NCI-H1930 (cell line): ENCODE data around the gene PGP.

Experiments
- DNase-seq, 2 experiments: peaks; one replicate each; lab custom pipeline; 2025; lab: John Stamatoyannopoulos, UW

The PGP gene

DNA sequence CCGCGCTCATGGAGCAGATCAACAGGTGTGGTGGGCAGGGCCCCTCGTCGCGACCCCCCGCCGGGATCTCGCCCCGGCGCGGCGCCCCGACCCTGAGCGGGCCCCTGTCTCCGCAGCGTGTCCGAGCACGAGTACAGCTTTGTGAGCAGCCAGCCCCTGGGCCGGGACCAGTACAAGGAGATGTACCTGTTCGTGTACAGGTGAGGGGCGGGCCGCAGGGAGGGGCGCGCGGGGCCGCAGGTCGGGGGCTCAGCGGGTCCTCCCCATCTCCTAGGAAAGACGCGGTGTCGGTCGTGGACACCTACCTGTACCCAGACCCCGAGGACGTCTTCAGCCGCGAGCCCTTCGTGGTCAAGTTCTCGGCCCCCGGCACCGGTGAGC is 22.5 kb upstream of the PGP start:
- no peak for DNase-seq

DNA sequence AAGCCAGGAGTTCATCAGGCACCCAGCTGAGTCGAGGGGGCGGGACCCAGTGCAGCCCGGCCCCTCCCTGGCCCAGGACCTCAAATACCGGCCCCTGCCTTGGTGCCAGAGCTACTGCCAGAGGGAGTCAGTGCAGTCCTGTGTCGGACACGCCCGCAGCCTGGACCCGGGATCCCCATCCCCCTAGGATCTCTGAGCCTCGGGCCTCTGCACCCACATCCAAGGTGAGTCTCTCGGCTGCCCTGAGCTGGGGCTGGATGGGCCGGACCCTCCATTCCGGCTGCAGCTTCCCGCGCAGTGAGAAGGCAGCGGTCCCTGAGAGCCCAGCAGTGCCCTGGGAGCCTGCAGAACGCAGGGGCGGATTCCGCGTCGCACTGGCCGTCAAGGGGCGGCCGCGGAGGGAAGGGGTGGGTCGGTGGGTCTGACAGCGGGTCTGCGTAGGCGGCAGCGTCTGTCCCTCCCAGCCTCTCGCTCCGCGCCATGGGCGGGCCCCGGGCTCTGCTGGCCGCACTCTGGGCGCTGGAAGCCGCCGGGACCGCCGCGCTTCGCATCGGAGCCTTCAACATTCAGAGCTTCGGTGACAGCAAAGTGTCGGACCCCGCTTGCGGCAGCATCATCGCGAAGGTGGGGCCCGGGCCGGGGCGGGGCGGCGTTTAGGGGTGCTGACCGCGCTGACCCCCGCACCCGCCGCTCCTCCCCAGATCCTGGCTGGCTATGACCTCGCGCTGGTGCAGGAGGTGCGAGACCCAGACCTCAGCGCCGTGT is 21.9 kb upstream of the PGP start, which contains the start of gene DNASE1L2:
TSS of gene DNASE1L2 (plus strand) at position 108 of the 765 bp plus-strand sequence. CDS start at position 481, 373 bp downstream.
- DNase-seq: no peak

DNA sequence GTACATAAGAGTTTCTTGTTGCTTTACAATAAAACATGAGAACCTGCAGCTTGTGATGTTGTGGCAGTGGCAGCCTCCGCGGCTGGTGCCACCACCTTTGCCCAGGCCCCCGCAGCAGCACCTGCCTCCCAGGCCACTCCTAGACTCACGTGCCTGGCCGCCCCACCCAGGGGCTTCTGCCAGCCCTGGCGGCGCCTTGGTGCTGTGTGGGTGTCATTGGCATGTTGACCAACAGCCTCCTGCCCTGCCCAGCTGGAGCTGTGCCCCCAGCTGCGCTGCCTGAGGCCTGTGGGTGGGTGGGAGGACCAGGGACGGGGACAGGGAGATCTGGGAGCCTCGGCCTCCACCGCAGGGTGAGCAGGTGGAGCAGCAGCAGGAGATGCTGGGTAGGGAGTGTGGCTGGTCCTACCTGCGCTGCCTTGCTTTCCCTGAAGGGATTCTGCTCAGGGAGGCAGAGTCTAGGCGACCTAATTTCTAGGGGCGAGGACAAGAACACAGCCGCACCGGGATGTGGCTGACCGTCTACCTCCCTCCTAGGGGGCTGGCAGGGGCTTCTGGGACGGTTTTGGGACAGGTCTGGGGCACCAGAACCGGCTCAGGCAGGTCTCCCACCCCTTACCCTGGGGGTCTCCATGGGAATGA is 21.2 kb upstream of the PGP start:
- DNase-seq: no peak

DNA sequence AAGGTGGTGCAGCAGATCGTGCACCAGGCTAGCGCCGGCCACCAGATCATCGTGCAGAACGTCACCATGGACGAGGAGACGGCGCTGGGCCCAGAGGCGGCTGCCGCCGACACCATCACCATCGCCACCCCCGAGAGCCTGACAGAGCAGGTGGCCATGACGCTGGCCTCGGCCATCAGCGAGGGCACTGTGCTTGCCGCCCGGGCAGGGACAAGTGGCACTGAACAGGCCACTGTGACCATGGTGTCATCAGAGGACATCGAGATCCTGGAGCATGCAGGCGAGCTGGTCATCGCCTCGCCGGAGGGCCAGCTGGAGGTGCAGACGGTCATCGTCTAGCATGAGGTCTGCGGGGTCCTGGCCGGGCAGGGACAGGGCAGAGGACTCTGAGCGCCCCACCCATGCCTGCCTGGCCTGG is 20.6 kb upstream of the PGP start:
- no peak for DNase-seq

DNA sequence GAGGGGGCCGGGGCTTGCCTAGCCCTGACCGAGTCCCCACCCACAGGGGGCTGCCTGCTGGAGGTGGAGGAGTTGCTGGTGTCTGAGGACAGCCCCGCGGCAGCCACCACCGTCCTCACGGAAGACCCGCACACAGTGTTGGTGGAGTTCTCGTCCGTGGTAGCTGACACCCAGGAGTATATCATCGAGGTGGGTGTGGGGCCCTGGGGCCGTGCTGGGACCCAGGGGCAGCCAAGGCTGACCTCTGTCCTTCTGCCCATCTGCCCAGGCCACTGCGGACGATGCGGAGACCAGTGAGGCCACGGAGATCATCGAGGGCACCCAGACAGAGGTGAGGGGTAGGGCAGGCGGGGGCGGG is 20.2 kb upstream of the PGP start:
- DNase-seq: no peak

DNA sequence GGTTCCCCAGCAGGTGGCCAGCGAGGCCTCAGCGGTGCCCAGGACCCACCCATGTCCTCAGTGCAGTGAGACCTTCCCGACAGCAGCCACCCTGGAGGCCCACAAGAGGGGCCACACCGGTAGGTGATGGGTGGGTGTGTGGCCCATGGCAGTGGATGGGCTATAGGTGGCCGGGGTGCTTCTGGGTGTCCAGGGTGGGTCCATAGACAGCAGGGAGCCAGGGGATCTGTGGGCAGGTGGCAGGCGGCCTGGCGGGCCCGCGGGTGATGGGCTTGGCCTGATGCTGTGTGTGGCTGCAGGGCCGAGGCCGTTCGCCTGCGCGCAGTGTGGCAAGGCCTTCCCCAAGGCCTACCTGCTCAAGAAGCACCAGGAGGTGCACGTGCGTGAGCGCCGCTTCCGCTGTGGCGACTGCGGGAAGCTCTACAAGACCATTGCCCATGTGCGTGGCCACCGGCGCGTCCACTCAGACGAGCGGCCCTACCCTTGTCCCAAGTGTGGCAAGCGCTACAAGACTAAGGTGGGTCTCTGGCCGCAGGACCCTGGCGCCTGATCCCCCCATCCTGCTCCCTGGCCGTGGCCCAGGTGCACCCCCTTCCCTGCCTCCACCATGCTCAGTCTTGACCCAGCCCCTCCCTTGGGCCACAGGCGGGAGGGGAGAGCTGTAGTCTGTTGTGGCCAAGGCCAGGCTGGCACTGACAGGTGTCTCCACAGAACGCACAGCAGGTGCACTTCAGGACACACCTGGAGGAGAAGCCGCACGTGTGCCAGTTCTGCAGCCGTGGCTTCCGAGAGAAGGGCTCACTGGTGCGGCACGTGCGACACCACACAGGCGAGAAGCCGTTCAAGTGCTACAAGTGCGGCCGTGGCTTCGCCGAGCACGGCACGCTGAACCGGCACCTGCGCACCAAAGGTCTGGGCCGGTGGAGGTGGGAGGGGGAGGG is 19.5 kb upstream of the PGP start:
- DNase-seq: no peak

DNA sequence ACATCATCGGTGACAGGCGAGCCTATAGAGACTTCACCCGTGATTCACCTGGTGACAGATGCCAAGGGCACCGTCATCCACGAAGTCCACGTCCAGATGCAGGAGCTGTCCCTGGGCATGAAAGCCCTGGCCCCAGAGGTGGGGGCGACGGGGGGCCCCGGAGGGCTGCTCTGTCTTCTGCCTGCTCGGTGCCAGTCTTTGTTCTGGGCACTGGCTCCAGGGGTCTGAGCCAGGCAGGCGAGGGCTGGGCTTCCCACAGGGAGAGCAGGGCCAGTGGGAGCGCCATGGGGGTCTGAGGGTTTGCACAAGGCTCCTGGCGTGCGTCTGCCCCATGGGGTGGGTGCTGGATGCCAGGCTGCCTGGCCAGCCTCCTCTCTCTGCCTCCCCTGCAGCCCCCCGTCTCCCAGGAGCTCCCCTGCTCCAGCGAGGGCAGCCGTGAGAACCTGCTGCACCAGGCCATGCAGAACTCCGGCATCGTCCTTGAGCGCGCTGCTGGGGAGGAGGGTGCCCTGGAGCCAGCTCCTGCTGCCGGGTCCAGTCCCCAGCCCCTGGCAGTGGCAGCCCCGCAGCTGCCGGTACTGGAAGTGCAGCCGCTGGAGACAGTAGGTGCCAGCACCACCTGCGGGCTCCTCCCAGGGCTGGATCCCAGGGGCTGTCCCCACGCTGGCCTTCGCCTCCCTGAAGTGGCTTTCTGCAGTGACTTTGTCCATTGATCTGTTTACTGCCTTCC is 18.6 kb upstream of the PGP start:
- no peak for DNase-seq

DNA sequence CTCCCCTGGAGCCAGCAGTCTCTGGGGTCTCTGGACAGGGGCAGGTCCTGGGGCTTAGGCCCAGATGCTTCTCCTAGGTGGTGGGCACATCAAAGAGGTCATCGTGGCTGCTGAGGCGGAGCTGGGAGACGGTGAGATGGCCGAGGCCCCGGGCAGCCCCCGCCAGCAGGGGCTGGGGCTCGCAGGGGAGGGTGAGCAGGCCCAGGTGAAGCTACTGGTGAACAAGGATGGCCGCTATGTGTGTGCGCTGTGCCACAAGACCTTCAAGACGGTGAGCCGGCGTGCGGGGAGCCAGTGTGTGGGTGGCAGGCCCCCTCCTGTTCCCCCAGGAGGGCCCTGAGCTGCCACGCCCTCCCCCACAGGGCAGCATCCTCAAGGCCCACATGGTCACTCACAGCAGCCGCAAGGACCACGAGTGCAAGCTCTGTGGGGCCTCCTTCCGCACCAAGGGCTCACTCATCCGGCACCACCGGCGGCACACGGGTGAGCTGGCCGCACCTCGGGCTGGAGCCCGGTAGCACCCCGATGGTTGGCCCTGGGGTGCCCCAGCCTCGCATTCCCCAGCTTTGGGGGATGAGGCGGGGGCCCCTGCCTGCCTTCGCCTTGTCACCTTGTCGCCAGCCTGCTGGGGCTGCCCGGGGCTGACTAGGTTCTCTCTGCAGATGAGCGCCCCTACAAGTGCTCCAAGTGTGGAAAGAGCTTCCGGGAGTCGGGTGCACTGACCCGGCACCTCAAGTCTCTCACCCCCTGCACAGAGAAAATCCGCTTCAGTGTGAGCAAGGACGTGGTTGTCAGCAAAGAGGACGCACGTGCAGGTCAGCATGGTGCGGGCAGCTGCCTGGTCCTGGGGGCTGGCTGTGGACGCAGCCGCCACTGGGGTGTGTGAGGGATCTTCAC is 17.7 kb upstream of the PGP start:
- no peak for DNase-seq

DNA sequence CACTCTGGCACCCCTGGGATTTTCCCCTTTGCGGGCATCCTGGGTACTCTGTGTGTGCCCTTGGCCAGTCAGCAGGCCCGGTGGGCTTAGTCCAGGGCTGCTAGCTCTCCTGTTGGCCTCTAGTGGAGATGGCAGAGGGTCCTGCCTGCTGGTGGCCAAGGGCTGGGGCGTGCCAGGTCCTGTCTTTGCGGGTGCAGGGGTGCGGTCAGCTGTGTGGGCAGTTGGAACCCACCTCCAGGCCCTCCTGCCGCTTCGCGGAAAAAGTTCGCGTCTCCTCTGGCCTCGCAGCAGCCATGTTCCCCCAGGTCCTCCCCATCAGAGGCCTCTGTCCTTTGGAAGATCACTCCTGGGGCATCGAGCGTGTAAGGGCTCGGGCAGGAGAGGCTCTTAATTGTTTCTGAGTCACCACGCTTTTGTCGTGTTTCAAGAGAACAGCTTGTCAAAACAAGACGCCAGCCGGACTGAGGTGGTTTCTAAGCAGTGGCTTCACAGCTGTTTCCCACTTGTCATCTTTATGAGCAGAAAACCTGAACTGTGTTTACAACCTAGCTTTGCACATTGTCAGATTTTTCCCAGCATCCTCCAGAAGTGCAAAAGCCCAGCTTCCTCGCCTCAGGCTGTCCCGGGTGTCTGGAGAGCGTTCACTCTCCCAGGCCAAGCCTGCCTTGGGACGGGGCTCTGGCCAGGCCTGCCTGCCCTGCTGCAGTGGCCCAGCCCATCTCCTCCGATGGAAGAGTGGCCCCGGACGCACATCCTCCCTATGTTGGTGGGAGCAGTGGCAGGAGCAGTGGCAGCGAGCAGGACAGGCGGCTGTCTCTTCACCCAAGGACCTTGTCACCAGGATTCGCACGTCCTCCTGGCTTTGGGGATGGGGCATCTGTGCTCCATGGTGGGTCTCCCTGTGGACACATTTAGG is 16.6 kb upstream of the PGP start:
- no peak for DNase-seq

DNA sequence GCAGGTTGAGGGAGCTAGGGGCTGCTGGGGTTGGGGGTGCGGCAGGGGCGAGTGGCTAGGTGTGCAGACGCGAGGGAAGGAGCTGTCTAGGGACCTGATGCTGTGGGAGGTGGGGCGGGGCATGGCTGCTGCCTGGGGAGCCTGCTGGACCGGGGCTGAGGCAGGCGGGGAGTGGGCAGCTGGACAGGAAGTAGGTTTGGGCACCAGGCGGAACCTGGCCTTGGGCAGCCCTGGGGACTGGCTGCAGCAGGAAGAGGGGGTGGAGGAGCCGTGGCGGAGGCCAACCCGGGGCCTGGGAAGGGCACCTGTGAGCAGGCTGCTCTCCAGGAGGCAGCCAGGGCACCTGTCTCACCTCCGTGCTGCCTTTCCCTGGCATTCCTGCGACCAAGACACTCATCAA is 15.7 kb upstream of the PGP start:
- DNase-seq: no peak

DNA sequence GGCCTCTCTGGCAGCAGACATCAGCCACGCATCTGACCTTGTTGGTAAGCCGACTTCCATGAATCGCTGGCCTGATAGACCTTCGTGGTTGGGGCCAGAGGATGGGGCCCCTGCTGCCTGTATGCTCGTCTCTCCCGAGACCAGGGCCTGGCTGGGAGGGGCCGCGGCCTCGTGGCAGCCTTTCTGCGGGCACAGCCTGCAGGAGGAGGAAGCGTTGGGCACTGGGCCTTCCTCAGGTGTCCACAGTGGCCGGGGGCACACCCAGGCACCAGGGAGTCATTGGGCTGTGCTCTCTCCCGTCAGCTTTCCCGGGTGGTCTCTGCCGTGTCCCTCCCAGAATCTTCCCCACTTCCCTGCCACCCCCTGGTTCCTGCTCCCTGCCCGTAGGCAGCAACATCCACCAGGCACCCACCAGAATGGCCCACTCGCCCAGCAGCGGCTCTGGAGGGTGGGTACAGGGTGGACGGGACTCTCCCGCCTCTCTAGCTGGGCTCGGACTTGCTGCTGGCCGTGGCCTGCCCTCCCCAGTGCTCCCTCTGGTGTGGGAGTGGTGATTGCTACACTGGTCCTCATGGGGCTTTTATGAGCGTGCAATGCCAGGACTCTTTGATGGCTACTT is 15.1 kb upstream of the PGP start:
- DNase-seq: no peak

DNA sequence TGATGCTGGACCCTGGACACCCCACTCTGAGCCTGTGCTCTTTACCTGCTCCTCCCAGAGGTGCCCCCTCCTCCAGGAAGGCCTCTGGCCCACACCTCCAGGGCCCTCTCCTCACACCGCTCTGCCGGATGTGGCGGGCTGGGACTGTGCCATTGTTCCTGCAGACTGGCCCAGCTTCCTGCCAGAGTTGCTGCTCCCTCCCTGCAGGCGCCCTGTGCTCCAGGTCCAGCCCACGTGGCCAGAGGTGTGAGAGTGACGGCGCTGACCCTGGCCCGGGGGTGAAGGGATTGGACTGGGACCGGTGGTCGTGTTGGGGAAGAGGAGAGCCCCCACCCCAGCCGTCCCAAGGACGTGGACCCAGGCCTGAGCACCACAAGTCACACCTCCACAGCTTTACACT is 14.5 kb upstream of the PGP start:
- no peak for DNase-seq

DNA sequence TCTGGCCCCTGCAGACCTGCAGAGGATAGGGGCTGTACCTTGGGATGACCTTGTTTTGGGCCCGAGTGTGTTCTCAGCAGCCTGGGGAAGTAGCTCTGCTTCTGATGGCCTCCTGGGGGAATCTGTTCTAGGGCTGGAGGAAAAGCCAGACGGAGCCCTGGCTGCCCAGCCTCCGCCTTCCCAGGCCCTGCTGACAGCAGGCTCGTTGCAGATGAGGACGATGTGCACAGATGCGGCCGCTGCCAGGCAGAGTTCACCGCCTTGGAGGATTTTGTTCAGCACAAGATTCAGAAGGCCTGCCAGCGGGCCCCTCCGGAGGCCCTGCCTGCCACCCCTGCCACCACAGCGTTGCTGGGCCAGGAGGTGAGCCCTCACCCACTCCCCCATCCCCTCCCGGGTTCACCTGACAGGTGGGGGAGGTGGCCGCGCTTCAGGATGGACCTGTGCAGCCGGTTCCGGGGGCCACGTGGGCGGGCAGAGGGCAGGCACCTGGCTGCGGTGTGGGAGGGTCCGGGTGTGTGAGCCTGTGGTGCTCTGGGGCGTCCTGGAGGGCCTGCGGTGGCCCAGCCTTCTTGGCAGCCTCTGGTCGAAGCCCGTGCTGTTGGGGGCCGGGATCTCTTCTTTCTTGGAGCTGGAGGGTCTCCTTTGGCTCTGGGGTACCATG is 13.7 kb upstream of the PGP start:
- no peak for DNase-seq

DNA sequence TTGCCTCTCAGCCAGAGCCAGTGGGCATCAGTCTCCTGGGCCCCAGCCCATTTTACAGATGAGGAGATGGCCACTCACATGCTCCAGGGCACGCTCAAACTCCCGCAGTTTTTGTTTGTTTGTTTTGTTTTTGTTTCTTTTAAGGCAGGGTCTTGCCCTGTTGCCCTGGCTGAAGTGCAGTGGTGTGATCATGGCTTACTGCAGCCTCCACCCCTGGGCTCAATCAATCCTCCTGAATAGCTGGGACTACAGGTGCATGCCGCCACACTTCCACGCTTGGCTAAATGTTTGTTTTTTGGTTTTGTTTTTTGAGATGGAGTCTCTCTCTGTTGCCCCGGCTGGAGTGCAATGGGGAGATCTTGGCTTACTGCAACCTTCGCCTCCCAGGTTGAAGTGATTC is 12.3 kb upstream of the PGP start:
- DNase-seq: no peak

DNA sequence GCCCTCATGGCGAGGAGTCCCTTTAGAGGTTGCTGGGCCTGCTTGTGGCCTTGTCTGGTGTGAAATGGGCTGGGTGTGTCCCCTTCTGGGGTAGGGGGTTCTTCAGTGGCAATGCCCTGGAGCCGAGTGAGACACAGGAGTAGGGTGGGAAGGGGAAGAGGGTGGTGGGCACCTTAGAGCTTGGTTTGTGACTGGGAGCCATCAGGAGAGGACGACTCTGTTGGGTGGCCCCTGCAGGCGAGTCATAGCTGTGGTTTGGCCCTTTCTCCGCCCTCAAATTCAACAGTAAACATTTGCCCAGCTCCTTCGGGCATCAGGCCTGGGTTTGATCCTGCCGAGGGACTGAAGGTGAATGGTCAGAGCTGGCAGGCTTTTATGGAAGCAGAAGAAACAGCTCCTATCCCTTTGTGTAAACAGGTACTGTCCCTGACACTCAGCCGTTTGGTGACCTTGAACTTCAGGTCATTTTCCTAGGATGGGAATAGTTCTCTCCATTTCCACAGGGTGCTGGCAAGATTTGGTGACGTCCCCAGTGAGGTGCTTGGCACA is 11.7 kb upstream of the PGP start:
- no peak for DNase-seq

DNA sequence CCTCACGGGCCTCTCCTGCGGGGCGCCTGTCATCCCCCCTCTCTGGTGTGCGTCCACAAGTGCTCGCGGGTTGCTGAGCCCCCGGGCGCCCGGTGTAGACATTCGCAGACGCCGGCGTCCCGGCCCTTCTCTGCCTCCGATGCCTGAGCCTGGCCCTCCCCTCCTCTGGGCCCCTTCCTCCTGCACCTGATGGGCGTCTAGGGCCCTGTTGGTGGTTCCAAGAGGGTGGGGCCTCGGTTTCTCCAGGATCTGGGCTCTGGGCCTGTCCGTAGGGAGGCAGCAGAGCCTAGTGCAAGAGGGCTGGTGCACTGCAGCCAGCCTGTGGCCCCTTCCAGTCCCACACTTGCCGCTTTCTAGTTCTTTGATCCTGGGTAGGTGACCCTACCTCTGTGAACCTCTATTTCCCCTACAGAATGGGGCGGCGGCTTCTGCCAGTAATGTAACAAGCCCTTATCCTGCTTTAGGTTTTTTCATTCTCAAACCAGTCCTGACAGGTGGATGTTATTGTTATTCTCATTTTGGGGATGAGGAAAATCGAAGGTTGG is 9.4 kb upstream of the PGP start:
- DNase-seq: no peak

DNA sequence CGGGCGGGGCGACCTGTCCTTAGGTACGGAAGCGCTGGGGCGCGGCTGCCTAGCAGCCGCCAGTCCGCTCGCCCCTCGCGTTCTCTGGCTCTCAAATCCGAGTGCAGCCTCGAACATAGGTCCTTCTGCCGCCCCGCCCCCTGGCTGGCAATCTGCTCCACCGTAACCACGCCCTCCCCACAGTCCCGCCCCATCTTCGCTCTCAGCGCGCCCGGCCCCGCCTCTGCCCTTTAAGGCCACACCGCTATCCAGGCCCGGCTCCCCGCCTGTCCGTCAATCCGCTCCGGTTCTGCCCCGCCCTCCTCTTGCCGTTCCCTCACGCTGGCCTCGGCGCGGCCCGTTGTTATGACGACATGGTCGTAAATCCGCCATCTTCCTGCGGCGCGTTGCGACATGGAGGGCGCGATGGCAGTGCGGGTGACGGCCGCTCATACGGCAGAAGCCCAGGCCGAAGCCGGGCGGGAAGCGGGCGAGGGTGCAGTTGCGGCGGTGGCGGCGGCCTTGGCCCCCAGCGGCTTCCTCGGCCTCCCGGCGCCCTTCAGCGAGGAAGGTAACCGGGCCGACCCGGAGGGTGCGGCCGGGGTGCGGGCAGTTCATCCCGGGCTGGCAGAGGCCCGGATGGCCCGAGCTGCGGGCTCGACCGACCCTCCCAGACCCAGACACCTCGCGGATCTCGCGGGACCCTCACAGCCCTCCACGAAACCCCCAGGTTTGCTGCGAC is 8.7 kb upstream of the PGP start, which contains the start of gene E4F1:
TSS of gene E4F1 (plus strand) at position 371 of the 721 bp plus-strand sequence. CDS start at position 394, 23 bp downstream.
- DNase-seq: peak; percentile 99 to 100
